Kidney (tissue), 14 donors: ENCODE measurements around the gene TRPM2. TPM values are rescaled to one million over a fixed set of nuclear protein-coding genes. Genes with fewer than 3 reads are reported as not detected.

Experiments used
- DNase-seq, 5 donors: peaks; one replicate each; pipeline ENCODE4 v3.0.0-alpha.2; 2013 to 2020
- FAIRE-seq: peaks from 2 replicates; lab custom pipeline; 2012; peaks lifted over from hg19 to GRCh38; lab: Jason Lieb, UNC
- H3K27ac ChIP-seq, 2 donors: one replicate each; pipeline ENCODE4 v1.7.0; 2013; ENCODE audit warnings: low read depth in 2 of 2, low read length in 2 of 2, inconsistent platforms in 1 of 2
- H3K27me3 ChIP-seq: one replicate; pipeline ENCODE4 v1.7.1; 2013; ENCODE audit warnings: low read length, inconsistent platforms; ENCODE audit not compliant: control insufficient read depth, insufficient read depth
- H3K36me3 ChIP-seq, 3 donors: one replicate each; pipeline versions ENCODE4 v1.7.0 to v1.7.1; 2013; ENCODE audit warnings: low read length in 3 of 3, control low read depth in 1 of 3, inconsistent platforms in 1 of 3; ENCODE audit not compliant: insufficient read depth in 3 of 3, control insufficient read depth in 2 of 3
- H3K4me1 ChIP-seq, 3 donors: one replicate each; pipeline versions ENCODE4 v1.7.0 to v1.7.1; 2013; ENCODE audit warnings: low read length in 3 of 3, inconsistent platforms in 1 of 3, low read depth in 1 of 3; ENCODE audit not compliant: control insufficient read depth in 2 of 3, insufficient read depth in 2 of 3
- H3K4me3 ChIP-seq, 3 donors: one replicate each; pipeline versions ENCODE4 v1.7.0 to v1.8.1; 2013; ENCODE audit warnings: low read length in 3 of 3, control low read depth in 1 of 3, inconsistent platforms in 1 of 3
- H3K9ac ChIP-seq, 3 donors: one replicate each; pipeline versions ENCODE4 v1.7.0 to v1.7.1; 2013; ENCODE audit warnings: low read length in 3 of 3, control low read depth in 1 of 3, inconsistent platforms in 1 of 3
- H3K9me3 ChIP-seq, 3 donors: one replicate each; pipeline versions ENCODE4 v1.7.0 to v1.7.1; 2013; ENCODE audit warnings: low read length in 3 of 3, control low read depth in 1 of 3, inconsistent platforms in 1 of 3; ENCODE audit not compliant: control insufficient read depth in 2 of 3, insufficient read depth in 1 of 3
- CTCF ChIP-seq: IDR thresholded peaks from 3 replicates; pipeline ENCODE4 v1.5.1; 2012; ENCODE audit warnings: mild to moderate bottlenecking, moderate library complexity, borderline replicate concordance; ENCODE audit not compliant: insufficient read depth; ENCODE audit errors: extremely low read depth
- intact Hi-C: fragments of 100-400 bp; cut with DNase I; formaldehyde crosslinking; loops from one replicate; pipeline ENCODE4 v1.11.1; 2022
- polyA plus RNA-seq: library from polyadenylated mRNA; stranded (reverse); fragments of 350-450 nt; fragmentation: Illumina TruSeq; extraction: RNeasy Lipid Tissue Mini Kit (QIAGEN cat#74804); gene quantifications from one replicate; pipeline ENCODE4 v1.2.3, GENCODE V29; 2014; ENCODE audit warnings: low read depth, low replicate concordance; ENCODE audit not compliant: insufficient read depth
- total RNA-seq: library from RNA; stranded (reverse); fragmentation: NEBNext Ultra II Directional; extraction: Animal tissue kit (Norgen Biotek cat#: 25700); gene quantifications from one replicate; pipeline ENCODE4 v1.2.1, GENCODE V29; 2021
- donor health status: control.
- donor health status: control.
- donor health status: control.
- donor health status: control.
- donor health status: control.
- donor health status: DM: yes; HTN: yes; CAD: no.
- donor health status: Normal renal cell carcinoma (clear cell type).

The TRPM2 gene
- total and polyA plus RNA-seq, 2 donors from 2014 or later: 2.0 to 11.5 TPM

- no peaks in the 10 kb centered on the region for H3K4me1 ChIP-seq
- TF ChIP-seq CTCF: no peak
- FAIRE-seq: no peak
Observed at GRCh38 chr21:44377922-44378645, 24.7 kb downstream of the TRPM2 start.

GRCh38 chr21:44378646-44379514, 25.5 kb downstream of the TRPM2 start:
- intact Hi-C loops: no loop called here
- Histone ChIP-seq H3K9ac (no peak overlapping the region), H3K9me3 (no peaks in the 10 kb centered on the region), H3K27me3 (no peaks in the 10 kb centered on the region), H3K4me1 (no peaks in the 10 kb centered on the region), H3K4me3 (no peak overlapping the region), H3K27ac (no peak overlapping the region), H3K36me3 (no peaks in the 10 kb centered on the region)
- TF ChIP-seq CTCF: no peak
- FAIRE-seq (no peak), DNase-seq (peak in 1 of 5 donors; percentile 58)

More at GRCh38 chr21:44377922-44378645, 24.7 kb downstream of the TRPM2 start:
- no peak overlapping the region for H3K9ac ChIP-seq
- no peaks in the 10 kb centered on the region for H3K9me3 ChIP-seq
- DNase-seq: peak in 1 of 5 donors; percentile 47
- no peaks in the 10 kb centered on the region for H3K36me3 ChIP-seq
- H3K27me3 ChIP-seq: no peaks in the 10 kb centered on the region
- no peak overlapping the region for H3K27ac ChIP-seq
- intact Hi-C loops: no loop called here
- no peak overlapping the region for H3K4me3 ChIP-seq

- no peaks in the 10 kb centered on the region for H3K4me1 ChIP-seq
- H3K27me3 ChIP-seq: no peaks in the 10 kb centered on the region
- FAIRE-seq: no peak
- H3K9me3 ChIP-seq: peaks cover 0 to 5% (median 0%) of the 10 kb centered on the region in 3 donors
- no peak overlapping the region for H3K4me3 ChIP-seq
- peak in 1 of 5 donors; percentile 58 for DNase-seq
- no peaks in the 10 kb centered on the region for H3K36me3 ChIP-seq
- TF ChIP-seq CTCF: no peak
- no peak overlapping the region for H3K27ac ChIP-seq
- no peak overlapping the region for H3K9ac ChIP-seq
- intact Hi-C loops: no loop called here
Observed at GRCh38 chr21:44379515-44379848, 26.1 kb downstream of the TRPM2 start.
